NCI-H2196 treated with DMSO at 0.1 percent for 48 hours (cell line): ENCODE data around the gene IKZF4.
"Not testable (repeated sequence)": the region's sequence is repeated elsewhere in the genome, so short reads cannot be mapped to it uniquely, and the experiment has no call there.

Source experiments
- DNase-seq: peaks from one replicate; lab custom pipeline; 2025; ENCODE audit not compliant: unreplicated experiment; lab: John Stamatoyannopoulos, UW

Gene IKZF4

GRCh38 chr12:55997535-55997859, 23.3 kb upstream of the IKZF4 start:
- no peak for DNase-seq

- not testable (repeated sequence) for DNase-seq
These were observed 21.3 kb upstream of the IKZF4 start for GRCh38 chr12:55999522-55999921.

DNA sequence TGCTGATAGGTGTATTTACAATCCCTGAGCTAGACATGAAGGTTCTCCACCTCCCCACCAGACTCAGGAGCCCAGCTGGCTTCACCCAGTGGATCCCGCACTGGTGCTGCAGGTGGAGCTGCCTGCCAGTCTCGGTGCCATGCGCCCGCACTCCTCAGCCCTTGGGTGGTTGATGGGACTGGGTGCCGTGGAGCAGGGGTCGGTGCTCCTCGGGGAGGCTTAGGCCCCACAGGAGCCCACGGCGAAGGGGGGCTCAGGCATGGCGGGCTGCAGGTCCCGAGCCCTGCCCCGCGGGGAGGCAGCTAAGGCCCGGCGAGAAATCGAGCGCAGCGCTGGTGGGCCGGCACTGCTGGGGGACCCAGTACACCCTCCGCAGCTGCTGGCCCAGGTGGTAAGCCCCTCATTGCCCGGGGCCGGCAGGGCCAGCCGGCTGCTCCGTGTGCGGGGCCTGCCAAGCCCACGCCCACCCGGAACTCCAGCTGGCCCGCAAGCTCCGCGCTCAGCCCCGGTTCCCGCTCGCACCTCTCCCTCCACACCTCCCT, 20.8 kb upstream of the IKZF4 start:
- not testable (repeated sequence) for DNase-seq

- no peak for DNase-seq
These were observed 19.2 kb upstream of the IKZF4 start for GRCh38 chr12:56001487-56002100.

- DNase-seq = not testable (repeated sequence)
These were observed 17.5 kb upstream of the IKZF4 start for GRCh38 chr12:56003376-56003775.

DNA sequence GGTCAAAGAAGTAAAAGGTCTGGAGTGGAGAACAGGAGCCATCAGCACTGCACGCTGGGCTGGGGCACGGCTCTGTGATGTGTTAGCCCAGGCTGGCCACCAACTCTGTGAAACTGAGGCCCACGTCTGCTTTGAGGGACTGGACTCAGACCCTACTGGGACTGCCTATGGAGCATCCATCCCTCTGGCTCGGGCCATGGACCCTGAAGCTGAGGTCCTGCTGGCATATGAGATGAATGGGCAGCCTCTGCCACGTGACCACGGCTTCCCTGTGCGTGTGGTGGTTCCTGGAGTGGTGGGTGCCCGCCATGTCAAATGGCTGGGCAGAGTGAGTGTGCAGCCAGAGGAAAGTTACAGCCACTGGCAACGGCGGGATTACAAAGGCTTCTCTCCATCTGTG, 16.6 kb upstream of the IKZF4 start:
- DNase-seq = no peak

- DNase-seq = peak; percentile 48
These were observed 13.0 kb upstream of the IKZF4 start for GRCh38 chr12:56007564-56008559.

DNA sequence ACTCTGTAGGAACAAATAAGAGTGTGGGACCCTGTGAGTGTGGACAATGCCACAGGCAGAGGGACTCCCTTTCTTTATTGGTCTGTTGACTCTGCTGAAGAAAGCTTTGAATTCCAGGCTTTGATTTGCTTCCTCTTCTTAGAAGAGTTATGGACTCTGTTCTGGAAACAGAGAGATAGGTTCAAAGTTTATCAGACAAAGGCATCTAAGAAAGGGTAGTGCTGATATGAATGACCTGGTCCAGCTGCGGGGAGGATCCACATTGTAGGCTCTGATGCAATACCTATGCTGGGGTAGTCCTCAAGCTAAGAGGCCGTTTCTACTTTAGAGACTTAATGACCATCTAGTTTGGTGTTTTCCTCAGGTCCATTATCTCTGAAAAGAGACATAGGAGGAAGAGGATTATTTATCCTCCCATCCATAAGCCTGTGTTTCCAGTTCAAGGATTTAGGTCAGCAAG, 10.7 kb upstream of the IKZF4 start:
- no peak for DNase-seq

- DNase-seq = no peak
These were observed 9.2 kb upstream of the IKZF4 start for GRCh38 chr12:56011509-56012090.

- DNase-seq = no peak
These were observed 7.4 kb upstream of the IKZF4 start for GRCh38 chr12:56013482-56013881.

- no peak for DNase-seq
These were observed 6.6 kb upstream of the IKZF4 start for GRCh38 chr12:56014205-56014604.

- DNase-seq = no peak
These were observed 3.7 kb upstream of the IKZF4 start for GRCh38 chr12:56017181-56017580.

GRCh38 chr12:56018356-56018755, 2.5 kb upstream of the IKZF4 start:
- no peak for DNase-seq

DNA sequence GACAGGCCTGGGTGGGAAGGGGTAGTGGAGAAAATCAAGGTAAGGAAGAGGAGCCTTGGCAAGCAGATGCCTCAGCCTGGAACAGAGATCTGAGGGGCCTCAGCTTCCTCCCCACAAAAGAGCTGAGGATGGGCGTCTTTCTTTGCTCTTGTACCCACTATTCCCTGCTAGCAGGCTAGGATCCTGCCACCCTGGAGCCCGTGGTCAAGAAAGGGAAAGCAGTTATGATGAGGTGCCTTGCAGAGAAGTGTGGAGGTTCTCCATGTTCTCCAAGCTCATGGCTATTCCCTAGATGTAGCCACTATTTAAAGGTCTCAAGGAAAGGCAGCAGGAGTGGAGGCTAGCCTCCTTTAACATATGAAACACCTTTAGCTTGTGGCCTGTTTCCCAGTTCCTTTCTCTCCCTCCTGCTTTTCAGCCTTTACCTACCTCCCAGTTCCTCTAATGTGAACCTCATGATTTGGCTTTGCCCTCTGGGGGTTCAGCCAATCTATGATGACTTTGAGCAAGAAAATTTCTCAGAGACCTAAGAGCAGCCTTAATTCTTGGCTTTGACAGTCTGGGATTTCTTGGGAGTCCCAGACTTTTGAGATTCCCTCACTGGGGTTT, 1.1 kb downstream of the IKZF4 start:
- no peak for DNase-seq

DNA sequence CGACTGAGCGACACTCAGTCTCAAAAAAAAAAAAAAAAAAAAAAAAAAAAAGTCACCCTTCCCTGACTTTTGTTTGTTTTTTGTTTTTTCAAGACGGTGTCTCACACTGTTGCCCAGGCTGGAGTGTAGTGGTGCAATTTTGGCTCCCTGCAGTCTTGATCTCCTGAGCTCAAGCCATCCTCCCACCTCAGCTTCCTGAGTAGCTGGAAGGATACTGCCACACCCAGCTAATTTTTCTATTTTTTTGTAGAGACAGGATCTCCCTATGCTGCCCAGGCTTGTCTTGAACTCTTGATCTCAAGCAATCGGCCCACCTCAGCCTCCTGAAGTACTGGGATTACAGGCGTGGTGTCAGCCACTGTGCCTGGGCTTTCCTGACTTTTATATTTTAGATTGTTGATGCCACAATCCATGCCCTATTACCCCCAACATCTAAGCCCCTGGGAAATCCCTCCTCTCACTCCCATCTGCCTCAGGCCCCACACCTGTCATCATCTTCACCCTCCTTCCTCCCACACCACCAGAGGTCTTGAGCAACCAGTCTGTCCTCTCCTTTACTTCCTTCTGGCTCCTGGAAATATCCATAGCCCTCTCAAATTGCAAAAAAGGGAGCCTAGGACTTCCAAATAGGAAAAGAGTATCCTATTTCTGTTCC, 7.8 kb downstream of the IKZF4 start:
- no peak for DNase-seq

- no peak for DNase-seq
These were observed 8.3 kb downstream of the IKZF4 start for GRCh38 chr12:56029166-56029519.

GRCh38 chr12:56029666-56030293, 8.9 kb downstream of the IKZF4 start:
- peak; percentile 8 for DNase-seq

- no peak for DNase-seq
These were observed 11.1 kb downstream of the IKZF4 start for GRCh38 chr12:56031987-56032386.

DNA sequence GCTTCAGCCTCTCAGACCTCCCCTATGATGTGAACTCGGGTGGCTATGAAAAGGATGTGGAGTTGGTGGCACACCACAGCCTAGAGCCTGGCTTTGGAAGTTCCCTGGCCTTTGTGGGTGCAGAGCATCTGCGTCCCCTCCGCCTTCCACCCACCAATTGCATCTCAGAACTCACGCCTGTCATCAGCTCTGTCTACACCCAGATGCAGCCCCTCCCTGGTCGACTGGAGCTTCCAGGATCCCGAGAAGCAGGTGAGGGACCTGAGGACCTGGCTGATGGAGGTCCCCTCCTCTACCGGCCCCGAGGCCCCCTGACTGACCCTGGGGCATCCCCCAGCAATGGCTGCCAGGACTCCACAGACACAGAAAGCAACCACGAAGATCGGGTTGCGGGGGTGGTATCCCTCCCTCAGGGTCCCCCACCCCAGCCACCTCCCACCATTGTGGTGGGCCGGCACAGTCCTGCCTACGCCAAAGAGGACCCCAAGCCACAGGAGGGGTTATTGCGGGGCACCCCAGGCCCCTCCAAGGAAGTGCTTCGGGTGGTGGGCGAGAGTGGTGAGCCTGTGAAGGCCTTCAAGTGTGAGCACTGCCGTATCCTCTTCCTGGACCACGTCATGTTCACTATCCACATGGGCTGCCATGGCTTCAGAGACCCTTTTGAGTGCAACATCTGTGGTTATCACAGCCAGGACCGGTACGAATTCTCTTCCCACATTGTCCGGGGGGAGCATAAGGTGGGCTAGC, 13.9 kb downstream of the IKZF4 start:
- no peak for DNase-seq

- no peak for DNase-seq
These were observed 16.3 kb downstream of the IKZF4 start for GRCh38 chr12:56037161-56037560.
